HepG2 (cell line): Measurements from ENCODE around the gene PHACTR1. TPM values are rescaled to one million over a fixed set of nuclear protein-coding genes. Genes with fewer than 3 reads are reported as not detected.

Source experiments
- BRD4 ChIP-seq: sonication (generic); formaldehyde crosslinking; IDR thresholded peaks from 2 replicates; pipeline ENCODE4 v1.4.0; 2020; ENCODE audit warnings: missing genetic modification reagents
- DMTF1 ChIP-seq: sonication (generic); formaldehyde crosslinking; IDR thresholded peaks from 2 replicates; pipeline ENCODE4 v1.4.0; 2020; ENCODE audit warnings: mild to moderate bottlenecking, missing genetic modification reagents
- ELF1 ChIP-seq: sonication (generic); formaldehyde crosslinking; IDR thresholded peaks from 2 replicates; pipeline ENCODE4 v1.4.0; 2020; ENCODE audit warnings: missing genetic modification reagents
- FLYWCH1 ChIP-seq: sonication (generic); formaldehyde crosslinking; IDR thresholded peaks from 2 replicates; pipeline ENCODE4 v1.8.1; 2023; ENCODE audit warnings: mild to moderate bottlenecking, missing genetic modification reagents
- NCOA5 ChIP-seq: sonication (generic); formaldehyde crosslinking; IDR thresholded peaks from 2 replicates; pipeline ENCODE4 v1.4.0; 2020; ENCODE audit warnings: missing genetic modification reagents
- NFYB ChIP-seq: sonication (generic); formaldehyde crosslinking; IDR thresholded peaks from 2 replicates; pipeline ENCODE4 v1.4.0; 2020; ENCODE audit warnings: missing genetic modification reagents
- PAXIP1 ChIP-seq: sonication (generic); formaldehyde crosslinking; conservative IDR thresholded peaks from 2 replicates; pipeline ENCODE4 v1.4.0; 2020; ENCODE audit warnings: mild to moderate bottlenecking, missing genetic modification reagents, moderate library complexity
- PREB ChIP-seq: sonication (generic); formaldehyde crosslinking; IDR thresholded peaks from 2 replicates; pipeline ENCODE4 v1.4.0; 2020; ENCODE audit warnings: missing genetic modification reagents
- SRSF1 ChIP-seq: fragments of 200-400 bp; formaldehyde crosslinking; optimal IDR thresholded peaks from 2 replicates; pipeline ENCODE3; 2017; ENCODE audit warnings: mild to moderate bottlenecking, low read depth, low read length, moderate library complexity
- UBTF ChIP-seq: sonication (generic); formaldehyde crosslinking; IDR thresholded peaks from 2 replicates; pipeline ENCODE4 v1.4.0; 2020; ENCODE audit warnings: mild to moderate bottlenecking, missing genetic modification reagents
- ZBTB25 ChIP-seq: IDR thresholded peaks from 2 replicates; pipeline ENCODE4 v1.6.1; 2018; ENCODE audit warnings: missing genetic modification reagents
- ZMAT3 ChIP-seq: sonication (generic); formaldehyde crosslinking; conservative IDR thresholded peaks from 2 replicates; pipeline ENCODE4 v1.7.0; 2021; ENCODE audit warnings: missing genetic modification reagents
- ZNF337 ChIP-seq: sonication (generic); formaldehyde crosslinking; IDR thresholded peaks from 2 replicates; pipeline ENCODE4 v1.5.1; 2020; ENCODE audit warnings: missing genetic modification reagents, low read depth, mild to moderate bottlenecking, borderline replicate concordance
- ZNF569 ChIP-seq: sonication (generic); formaldehyde crosslinking; IDR thresholded peaks from 2 replicates; pipeline ENCODE4 v1.5.0; 2020; ENCODE audit warnings: mild to moderate bottlenecking, missing genetic modification reagents, moderate library complexity, borderline replicate concordance
- polyA plus RNA-seq, 8 experiments: library from polyadenylated mRNA; depleted of rRNA in 3 of 8; stranded (reverse) in 7 of 8; unstranded in 1 of 8; fragments of >200 nt; fragmentation: Illumina TruSeq in 4 of 8; extraction: Trizol in 4 of 8; gene quantifications; 2 replicates each; pipeline versions ENCODE4 v1.2.1 to v1.2.3, GENCODE V29; 2011 to 2016; ENCODE audit warnings: low read depth in 4 of 8, missing spikeins in 1 of 8, mixed read lengths in 1 of 8; ENCODE audit not compliant: insufficient read depth in 1 of 8
- total RNA-seq, 5 experiments: library from RNA; depleted of rRNA; stranded (reverse); fragments of >200 nt; fragmentation: Illumina TruSeq; extraction: Trizol; gene quantifications; 2 replicates each; pipeline ENCODE4 v1.2.3, GENCODE V29; 2016; ENCODE audit warnings: low read depth in 1 of 5

Gene PHACTR1
- total and polyA plus RNA-seq, 2 of the 13 experiments (the other 11 are each of a cell fraction or from before 2014, with no cell fraction given), result 0.09 TPM; not detected in 1

- TF ChIP-seq UBTF (no peak; the same call in 1 of the 2 replicates), ZNF569 (CRISPR knock-in tag) (no peak), SRSF1 (no peak), NFYB (CRISPR knock-in tag) (no peak), ELF1 (CRISPR knock-in tag) (no peak), FLYWCH1 (CRISPR knock-in tag) (no peak), DMTF1 (no peak), BRD4 (CRISPR knock-in tag) (no peak), PAXIP1 (CRISPR knock-in tag) (0 out of 2 replicates have a peak, but pooled peaks have one; percentile 33), ZMAT3 (CRISPR knock-in tag) (no peak), PREB (no peak), ZBTB25 (CRISPR knock-in tag) (no peak), ZNF337 (CRISPR knock-in tag) (no peak), NCOA5 (no peak)
Observed at GRCh38 chr6:13302751-13303667, 586.4 kb downstream of the PHACTR1 start (continued).
